Gastrocnemius medialis (tissue), 4 donors: ENCODE measurements around the gene GRIP2.

Experiments used
- CTCF ChIP-seq, 5 experiments: fragments of 450-650 bp in 3 of 5; fragments of 200-600 bp in 2 of 5; sonication (generic) in 2 of 5; IDR thresholded peaks in 4 of 5; conservative IDR thresholded peaks in 1 of 5; 1 replicate in 4 of 5; 2 replicates in 1 of 5; pipeline ENCODE4 v1.5.1; 2016 to 2019; ENCODE audit warnings: antibody characterized with exemption in 5 of 5, mild to moderate bottlenecking in 3 of 5, moderate library complexity in 3 of 5
- POLR2A ChIP-seq, 2 donors: fragments of 450-650 bp; IDR thresholded peaks; one replicate each; pipeline ENCODE4 v1.6.1; 2017; ENCODE audit warnings: antibody characterized with exemption in 2 of 2, mild to moderate bottlenecking in 2 of 2, moderate library complexity in 2 of 2

- no peak for TF ChIP-seq CTCF (IDR thresholded peaks at IDR 0.05 in 4 of 5, conservative IDR thresholded peaks at IDR 0.05 in 1 of 5)
- TF ChIP-seq POLR2A (IDR thresholded peaks at IDR 0.05), result no peak
These were observed 36.0 kb upstream of the GRIP2 start for GRCh38 chr3:14576163-14576562.
